Measurements from ENCODE around the gene GLMN.

DNA sequence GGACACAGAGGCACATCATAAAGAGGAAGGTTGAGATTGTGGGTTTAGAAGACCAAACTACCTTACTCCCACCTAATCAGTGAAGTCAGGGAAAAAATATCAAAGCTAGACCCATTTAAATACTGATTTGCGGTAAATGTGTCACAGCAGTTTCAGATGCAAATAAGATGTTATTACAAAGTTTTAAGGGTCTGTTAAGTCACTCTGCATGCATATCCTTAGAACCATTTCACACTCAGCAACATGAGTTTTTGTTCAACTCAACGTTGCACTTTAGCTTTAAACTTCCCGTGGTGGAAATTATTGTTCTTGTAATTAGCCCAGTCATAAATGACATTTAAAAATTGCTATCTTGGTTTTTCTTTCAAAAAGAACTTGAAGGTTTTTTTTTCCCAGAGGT is 34.9 kb upstream of the GLMN start:
- TF ChIP-seq, protein P1, sequence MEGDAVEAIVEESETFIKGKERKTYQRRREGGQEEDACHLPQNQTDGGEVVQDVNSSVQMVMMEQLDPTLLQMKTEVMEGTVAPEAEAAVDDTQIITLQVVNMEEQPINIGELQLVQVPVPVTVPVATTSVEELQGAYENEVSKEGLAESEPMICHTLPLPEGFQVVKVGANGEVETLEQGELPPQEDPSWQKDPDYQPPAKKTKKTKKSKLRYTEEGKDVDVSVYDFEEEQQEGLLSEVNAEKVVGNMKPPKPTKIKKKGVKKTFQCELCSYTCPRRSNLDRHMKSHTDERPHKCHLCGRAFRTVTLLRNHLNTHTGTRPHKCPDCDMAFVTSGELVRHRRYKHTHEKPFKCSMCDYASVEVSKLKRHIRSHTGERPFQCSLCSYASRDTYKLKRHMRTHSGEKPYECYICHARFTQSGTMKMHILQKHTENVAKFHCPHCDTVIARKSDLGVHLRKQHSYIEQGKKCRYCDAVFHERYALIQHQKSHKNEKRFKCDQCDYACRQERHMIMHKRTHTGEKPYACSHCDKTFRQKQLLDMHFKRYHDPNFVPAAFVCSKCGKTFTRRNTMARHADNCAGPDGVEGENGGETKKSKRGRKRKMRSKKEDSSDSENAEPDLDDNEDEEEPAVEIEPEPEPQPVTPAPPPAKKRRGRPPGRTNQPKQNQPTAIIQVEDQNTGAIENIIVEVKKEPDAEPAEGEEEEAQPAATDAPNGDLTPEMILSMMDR (IDR thresholded peaks at IDR 0.05), result no peak
- TF ChIP-seq POLR2A (IDR thresholded peaks at IDR 0.05), result no peak
